ENCODE results near the gene CALN1. TPM values are rescaled to one million over a fixed set of nuclear protein-coding genes. Genes with fewer than 3 reads are reported as not detected.

The CALN1 gene
- total and polyA plus RNA-seq, 9 of the 15 experiments (the other 6 are each of a cell fraction or from before 2014, with no cell fraction given), result 1.4 to 7.5 (median 3.3) TPM

DNA sequence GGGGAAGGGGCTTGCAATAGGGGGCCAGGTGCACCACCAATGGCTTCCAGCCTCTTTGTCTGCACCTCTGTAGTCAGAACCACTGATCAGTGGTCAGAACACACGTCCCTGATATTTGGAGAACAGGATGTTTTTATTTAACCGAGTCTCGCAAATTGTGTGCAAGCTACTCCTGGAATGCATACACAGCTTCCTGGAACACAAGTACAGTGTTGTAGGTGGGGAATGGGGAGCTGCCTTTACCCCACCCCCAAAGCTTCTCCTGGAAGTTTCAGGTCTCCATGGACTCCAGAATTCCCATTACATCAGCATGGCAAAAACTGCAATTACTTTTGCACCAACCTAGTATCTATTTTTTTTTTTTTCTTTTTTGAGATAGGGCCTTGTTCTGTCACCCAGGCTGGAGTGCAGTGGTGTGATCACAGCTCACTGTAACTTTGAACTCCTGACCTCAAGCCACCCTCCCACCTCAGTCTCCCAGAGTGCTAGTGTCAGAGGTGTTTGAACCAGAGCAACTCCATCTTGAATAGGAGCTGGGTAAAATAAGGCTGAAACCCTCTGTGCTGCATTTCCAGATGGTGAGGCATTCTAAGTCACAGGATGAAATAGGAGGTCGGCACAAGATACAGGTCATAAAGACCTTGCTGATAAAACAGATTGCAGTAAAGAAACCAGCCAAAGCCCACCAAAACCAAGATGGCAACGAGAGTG is 374.0 kb downstream of the CALN1 start (continued):
- TF ChIP-seq PATZ1 (CRISPR knock-in tag; IDR thresholded peaks at IDR 0.05; ENCODE audit: borderline replicate concordance) (no peak), ZNF121 (CRISPR knock-in tag; conservative IDR thresholded peaks at IDR 0.05) (no peak), NBN (IDR thresholded peaks at IDR 0.05; ENCODE audit: low read depth) (no peak), ZNF282 (CRISPR knock-in tag; IDR thresholded peaks at IDR 0.05) (no peak), FUS (optimal IDR thresholded peaks at IDR 0.05; ENCODE audit: low read depth, low read length) (no peak), SMARCA4 (IDR thresholded peaks at IDR 0.05) (no peak), HOMEZ (CRISPR knock-in tag; IDR thresholded peaks at IDR 0.05) (no peak), TBP (optimal IDR thresholded peaks at IDR 0.05; ENCODE audit: low read depth, low read length) (no peak), POLR2AphosphoS2 (IDR thresholded peaks at IDR 0.05; ENCODE audit: low read length) (no peak), IRF9 (tag; IDR thresholded peaks at IDR 0.05) (0 out of 2 replicates have a peak, but pooled peaks have one; percentile 24), POLR2H (tag; IDR thresholded peaks at IDR 0.05; ENCODE audit: low read depth) (no peak), E2F6 (IDR thresholded peaks at IDR 0.05; ENCODE audit: borderline replicate concordance in 1 of 2, extremely low read depth in 1 of 2, insufficient read depth in 1 of 2, insufficient read length in 1 of 2, low read depth in 1 of 2, low read length in 1 of 2, poor library complexity in 1 of 2, severe bottlenecking in 1 of 2) (no peak), HCFC1 (IDR thresholded peaks at IDR 0.05; ENCODE audit: low read depth, low read length) (no peak), ZNF507 (tag; conservative IDR thresholded peaks at IDR 0.05) (no peak), RB1 (IDR thresholded peaks at IDR 0.05; ENCODE audit: low read depth) (no peak), SNAPC5 (CRISPR knock-in tag; IDR thresholded peaks at IDR 0.05) (no peak), DMBX1 (CRISPR knock-in tag; IDR thresholded peaks at IDR 0.05; ENCODE audit: borderline replicate concordance) (peak; percentile 99), ZNF512 (tag; IDR thresholded peaks at IDR 0.05) (no peak)
- TF ChIP-seq, protein P1, sequence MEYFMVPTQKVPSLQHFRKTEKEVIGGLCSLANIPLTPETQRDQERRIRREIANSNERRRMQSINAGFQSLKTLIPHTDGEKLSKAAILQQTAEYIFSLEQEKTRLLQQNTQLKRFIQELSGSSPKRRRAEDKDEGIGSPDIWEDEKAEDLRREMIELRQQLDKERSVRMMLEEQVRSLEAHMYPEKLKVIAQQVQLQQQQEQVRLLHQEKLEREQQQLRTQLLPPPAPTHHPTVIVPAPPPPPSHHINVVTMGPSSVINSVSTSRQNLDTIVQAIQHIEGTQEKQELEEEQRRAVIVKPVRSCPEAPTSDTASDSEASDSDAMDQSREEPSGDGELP (CRISPR knock-in tag; IDR thresholded peaks at IDR 0.05; ENCODE audit: borderline replicate concordance), result no peak
